KOPT-K1 (cell line): ENCODE data around the gene BBIP1.
A peak's percentile ranks its signal among the peaks of the same experiment; 100 is the strongest.

Experiments used
- H3K27ac ChIP-seq: fragments of 200-600 bp; sonication (generic); 2 replicates; pipeline ENCODE4 v1.5.1; 2016; ENCODE audit warnings: antibody characterized with exemption, mild to moderate bottlenecking, low read depth, low read length; ENCODE audit not compliant: poor library complexity, severe bottlenecking
- H3K36me3 ChIP-seq: fragments of 200-600 bp; sonication (generic); 2 replicates; pipeline ENCODE4 v1.5.1; 2017; ENCODE audit warnings: antibody characterized with exemption, mild to moderate bottlenecking, low read length, moderate library complexity; ENCODE audit not compliant: insufficient read depth
- H3K9me3 ChIP-seq: fragments of 200-600 bp; sonication (generic); 2 replicates; pipeline ENCODE4 v1.5.1; 2017; ENCODE audit warnings: antibody characterized with exemption, low read length, mild to moderate bottlenecking; ENCODE audit not compliant: insufficient read depth, poor library complexity, severe bottlenecking

Gene BBIP1

DNA sequence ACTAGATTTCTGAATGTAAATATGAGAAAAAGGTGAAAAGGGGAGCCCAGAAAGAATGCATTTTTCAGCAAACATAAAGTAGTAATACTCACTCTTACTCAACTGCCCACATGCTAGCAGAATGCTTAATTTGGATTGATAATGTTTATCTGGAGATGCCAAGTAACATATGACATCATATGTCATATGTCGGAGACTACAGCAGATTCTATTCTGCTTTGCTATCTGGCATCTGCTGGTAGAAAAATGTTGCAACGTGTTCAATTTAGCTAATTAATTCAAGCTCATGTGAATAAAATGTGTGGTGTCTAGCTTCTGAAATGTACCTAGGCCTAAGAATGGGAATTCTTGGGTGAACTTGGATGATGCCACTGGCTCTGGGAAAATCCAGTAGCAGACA lies 4.5 kb downstream of the BBIP1 start:
- H3K9me3 ChIP-seq: no peaks in the 10 kb centered on the region
- no peak overlapping the region for H3K27ac ChIP-seq
- H3K36me3 ChIP-seq: no peaks in the 10 kb centered on the region

DNA sequence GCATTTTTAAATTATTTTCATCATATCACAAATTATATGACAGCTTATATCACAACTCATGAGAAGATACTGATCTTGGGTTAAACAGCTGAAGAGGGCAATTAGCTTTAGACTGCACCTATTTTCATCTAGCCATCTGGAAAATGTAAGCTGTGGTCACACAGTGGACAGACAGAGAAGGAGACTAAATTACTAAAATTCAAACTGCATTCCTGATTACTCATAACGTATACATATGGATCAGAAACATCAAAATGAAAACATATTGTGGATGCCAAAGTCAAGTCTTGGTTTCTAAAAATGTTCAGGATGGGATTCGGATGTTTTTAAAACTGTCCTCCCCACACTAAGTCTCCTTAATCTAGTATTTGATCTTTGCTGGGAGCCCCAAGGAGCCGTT lies 6.6 kb downstream of the BBIP1 start:
- Histone ChIP-seq H3K9me3 (no peaks in the 10 kb centered on the region), H3K36me3 (no peaks in the 10 kb centered on the region), H3K27ac (no peak overlapping the region)

DNA sequence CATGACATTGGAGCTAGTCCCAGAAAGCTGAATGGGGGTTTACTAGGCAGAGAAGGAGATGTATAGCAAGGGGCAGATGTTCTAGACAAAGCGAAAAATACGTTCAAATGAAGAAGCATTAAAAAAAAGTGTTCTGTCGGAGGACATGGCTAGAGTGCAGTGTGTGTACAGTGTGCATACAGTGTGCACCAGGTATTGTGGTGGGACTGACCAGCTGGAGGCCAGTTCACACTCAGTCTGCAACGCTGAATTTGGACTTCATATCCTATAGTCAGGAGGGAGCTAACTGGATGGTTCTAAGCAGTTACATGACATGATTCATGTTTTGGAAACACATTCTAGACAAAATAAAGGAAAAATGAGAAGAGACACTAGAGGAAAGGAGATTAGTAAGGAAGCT lies 8.8 kb downstream of the BBIP1 start:
- Histone ChIP-seq H3K9me3 (no peaks in the 10 kb centered on the region), H3K36me3 (no peaks in the 10 kb centered on the region), H3K27ac (no peak overlapping the region)

DNA sequence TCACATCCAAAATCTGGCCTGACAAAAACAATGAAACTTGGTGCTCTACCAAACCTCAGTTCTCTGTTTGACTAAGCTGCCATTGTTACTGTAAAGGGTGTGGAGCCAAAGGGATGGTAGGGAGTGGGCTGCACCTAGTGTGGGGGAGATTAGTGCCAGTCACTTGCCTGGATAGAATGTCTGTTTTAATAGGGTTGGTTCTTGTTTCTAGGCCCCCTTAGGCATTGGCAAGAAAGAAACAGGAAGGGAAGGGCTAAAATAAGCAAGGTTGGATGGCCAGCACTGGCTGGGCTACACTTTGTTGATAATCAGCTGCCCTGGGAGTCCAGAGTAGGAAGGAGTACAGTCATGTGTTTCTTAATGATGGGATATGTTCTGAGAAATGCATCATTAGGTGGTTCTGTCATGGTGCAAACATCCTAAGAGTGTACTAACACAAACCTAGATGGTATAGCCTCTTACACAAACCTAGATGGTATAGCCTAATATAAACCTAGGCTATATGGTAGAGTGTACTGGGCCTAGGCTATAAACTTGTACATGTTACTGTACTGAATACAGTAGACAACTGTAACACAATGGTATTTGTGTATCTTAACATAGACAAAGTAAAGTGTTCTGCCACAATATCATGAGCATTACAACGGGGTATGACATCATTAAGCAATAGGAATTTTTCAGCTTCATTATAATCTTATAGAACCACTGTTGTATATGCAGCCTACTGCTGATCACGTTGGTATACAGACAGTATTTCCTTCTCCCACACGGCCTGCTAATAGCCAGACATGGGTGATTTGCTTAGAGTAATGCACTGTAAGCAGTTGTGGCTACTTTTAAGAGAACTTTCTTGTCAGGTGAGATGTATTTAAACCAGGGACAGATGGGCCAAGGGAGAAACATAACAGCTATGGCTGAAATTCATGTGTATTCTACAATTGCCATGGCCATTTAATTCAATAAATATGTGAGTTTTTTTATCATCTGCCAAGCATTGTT lies 15.4 kb downstream of the BBIP1 start:
- H3K36me3 ChIP-seq: peaks cover 16% of the 10 kb centered on the region
- no peak overlapping the region for H3K27ac ChIP-seq
- no peaks in the 10 kb centered on the region for H3K9me3 ChIP-seq

DNA sequence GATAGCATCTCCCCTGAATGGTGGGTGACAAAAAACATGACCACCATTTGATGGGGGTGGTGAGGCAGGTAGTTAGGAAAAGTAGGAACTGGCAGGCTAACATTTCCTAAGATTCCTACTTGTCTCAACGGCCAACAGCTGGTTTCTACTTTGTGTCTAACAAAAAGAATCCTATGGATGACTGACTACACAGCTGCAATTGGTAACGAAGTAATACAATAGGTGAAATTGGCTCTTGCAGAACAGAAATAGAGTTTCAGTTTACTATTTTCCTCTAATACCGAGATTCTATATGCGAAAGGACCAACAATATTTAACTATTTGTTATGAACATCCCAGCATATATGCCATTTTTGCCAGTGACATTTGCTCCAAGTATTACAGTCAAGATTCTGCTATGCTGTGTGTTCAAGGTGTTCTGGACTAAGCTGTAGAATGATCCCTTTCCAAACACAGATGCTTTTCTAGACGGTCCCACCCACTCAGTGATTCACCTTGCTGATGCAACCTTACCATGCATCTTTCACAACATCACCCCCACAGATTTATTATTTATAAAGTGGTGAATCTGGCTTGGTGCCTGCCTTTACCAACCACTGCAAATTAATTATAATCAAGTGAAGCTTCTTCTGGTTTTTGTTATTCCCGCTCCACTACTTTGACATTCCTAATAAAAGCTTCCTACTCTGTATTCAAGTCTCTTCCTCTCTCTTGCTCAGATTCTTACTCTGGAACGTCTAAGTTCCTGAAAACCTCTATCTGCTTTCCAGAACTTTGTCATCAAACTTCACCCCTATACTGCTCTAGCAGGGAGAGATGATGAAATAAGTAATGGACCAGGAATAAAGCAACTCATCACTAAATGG lies 16.8 kb downstream of the BBIP1 start:
- Histone ChIP-seq H3K27ac (no peak overlapping the region), H3K9me3 (no peaks in the 10 kb centered on the region), H3K36me3 (peaks cover 24% of the 10 kb centered on the region)

DNA sequence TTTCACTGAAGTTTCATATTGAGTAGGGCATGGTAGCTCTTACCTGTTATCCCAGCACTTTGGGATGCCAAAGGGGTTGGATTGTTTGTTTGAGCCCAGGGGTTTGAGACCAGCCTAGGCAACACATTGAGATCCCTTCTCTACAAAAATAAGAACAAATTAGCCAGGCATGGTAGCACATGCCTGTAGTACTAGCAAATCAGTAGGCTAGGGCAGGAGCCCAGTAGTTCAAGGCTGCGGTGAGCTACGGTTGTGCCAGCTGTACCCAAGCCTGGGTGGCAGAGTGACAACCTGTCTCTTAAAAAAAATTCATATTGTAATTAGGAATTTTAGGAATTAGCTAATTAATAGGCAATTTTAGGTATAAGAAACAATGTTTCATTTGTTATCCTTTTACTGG lies 18.0 kb downstream of the BBIP1 start:
- Histone ChIP-seq H3K9me3 (no peaks in the 10 kb centered on the region), H3K36me3 (peaks cover 33% of the 10 kb centered on the region), H3K27ac (no peak overlapping the region)

DNA sequence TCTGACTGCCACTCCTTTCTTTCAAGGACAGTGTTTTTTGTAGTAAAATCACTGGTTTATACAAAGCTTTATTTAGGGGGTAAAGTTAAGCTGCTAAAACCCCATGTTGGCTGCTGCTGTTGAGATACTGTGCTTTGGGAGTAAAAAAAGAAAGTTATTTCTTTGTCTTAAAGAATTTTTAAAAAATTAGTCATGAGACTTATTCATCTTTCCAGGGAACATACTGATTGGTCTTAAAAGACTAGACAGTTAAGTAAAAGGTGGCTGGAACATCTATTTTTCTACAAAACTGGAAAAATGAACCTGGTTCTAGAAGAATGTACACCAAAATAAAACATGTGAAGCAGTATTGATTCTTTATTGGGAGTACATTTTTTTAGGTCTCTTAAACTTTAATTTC lies 20.6 kb downstream of the BBIP1 start:
- H3K27ac ChIP-seq: no peak overlapping the region
- no peaks in the 10 kb centered on the region for H3K9me3 ChIP-seq
- peaks cover 46% of the 10 kb centered on the region for H3K36me3 ChIP-seq

DNA sequence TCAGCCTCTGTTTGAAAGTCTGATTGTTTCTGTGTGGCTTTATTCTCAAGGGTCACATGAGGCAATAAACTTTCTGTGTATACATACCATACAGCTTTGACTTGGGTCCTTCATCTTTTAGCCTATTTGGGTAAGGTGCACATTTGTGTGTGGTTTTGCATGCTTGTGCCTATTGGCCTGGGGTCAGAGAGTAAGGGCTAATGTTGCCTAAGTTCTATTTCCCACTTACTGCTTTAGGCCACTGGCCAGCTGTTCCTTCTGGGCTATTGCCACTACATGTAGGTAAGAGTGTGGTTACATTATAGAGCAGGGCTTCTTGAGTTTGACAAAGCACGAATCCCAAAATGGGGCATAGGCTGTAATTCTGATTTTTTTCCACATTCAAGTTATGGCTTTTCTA lies 21.8 kb downstream of the BBIP1 start:
- Histone ChIP-seq H3K27ac (no peak overlapping the region), H3K9me3 (no peaks in the 10 kb centered on the region), H3K36me3 (peaks cover 46% of the 10 kb centered on the region)

DNA sequence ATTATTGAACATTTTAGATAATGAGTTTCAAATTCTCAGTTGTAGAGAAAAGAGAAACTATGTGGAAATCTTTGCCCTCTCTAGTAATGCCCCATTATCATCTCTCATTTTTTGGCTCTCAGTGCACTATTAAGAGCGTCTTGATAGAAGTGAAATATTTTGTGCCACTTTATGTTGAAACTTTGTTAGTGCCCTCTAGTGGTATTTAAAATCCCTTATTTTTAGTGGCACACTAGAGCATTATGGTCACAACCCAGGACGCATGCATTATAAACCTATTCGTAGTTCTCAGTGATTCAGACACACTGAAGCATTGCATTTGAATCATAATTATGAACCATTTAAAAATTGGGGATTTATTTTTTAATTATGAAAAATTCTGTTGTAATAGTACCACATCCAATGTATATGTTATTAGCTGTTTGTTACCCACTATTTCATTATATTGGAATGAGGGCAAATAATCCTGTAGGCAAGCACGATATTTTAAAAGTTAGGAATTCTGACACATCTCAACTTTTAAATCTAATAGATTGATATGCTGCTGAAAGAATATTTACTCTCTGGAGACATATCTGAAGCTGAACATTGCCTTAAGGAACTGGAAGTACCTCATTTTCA lies 25.3 kb downstream of the BBIP1 start:
- Histone ChIP-seq H3K27ac (no peak overlapping the region), H3K9me3 (no peaks in the 10 kb centered on the region), H3K36me3 (peaks cover 48% of the 10 kb centered on the region)

DNA sequence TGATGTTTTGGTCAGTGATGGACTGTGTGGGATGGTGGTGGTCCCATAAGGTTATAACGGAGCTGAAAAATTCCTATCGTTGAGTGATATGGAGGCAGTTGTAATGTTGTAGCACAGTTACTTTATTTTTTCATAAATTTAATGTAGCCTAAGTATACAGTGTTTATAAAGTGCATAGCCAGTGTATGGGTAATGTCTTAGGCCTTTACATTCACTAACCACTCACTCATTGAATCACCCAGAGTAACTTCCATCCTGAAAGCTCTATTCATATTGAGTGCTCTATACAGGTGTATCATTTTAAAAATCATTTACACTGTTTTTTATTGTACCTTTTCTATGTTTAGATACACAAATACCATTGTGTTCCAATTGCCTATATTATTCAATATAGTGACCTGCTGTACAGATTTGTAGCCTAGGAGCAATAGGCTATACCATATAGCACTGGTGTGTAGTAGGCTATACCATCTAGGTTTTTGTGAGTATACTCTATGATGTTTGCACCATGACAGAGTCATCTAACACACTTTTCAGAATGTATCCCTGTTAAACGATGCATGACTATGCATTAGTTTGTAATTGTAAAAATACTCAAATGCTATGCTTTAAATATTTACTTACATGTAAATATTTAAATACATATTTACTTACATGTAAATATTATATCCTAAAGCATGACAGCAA lies 26.2 kb downstream of the BBIP1 start:
- H3K9me3 ChIP-seq: no peaks in the 10 kb centered on the region
- H3K27ac ChIP-seq: no peak overlapping the region
- peaks cover 44% of the 10 kb centered on the region for H3K36me3 ChIP-seq

DNA sequence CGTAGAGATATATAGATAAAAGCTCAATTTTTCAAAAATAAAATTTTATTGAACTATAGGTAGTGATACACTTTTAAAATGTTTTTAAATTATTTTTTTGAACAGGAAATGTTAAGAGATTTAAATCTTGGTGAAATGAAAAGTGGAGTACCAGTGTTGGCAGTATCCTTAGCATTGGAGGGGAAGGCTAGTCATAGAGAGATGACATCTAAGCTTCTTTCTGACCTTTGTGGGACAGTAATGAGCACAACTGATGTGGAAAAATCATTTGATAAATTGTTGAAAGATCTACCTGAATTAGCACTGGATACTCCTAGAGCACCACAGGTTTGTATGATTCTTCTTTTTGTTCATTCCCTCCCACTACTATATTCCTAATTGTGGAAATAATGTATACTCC lies 31.4 kb downstream of the BBIP1 start:
- no peaks in the 10 kb centered on the region for H3K9me3 ChIP-seq
- no peak overlapping the region for H3K27ac ChIP-seq
- peaks cover 32% of the 10 kb centered on the region for H3K36me3 ChIP-seq

DNA sequence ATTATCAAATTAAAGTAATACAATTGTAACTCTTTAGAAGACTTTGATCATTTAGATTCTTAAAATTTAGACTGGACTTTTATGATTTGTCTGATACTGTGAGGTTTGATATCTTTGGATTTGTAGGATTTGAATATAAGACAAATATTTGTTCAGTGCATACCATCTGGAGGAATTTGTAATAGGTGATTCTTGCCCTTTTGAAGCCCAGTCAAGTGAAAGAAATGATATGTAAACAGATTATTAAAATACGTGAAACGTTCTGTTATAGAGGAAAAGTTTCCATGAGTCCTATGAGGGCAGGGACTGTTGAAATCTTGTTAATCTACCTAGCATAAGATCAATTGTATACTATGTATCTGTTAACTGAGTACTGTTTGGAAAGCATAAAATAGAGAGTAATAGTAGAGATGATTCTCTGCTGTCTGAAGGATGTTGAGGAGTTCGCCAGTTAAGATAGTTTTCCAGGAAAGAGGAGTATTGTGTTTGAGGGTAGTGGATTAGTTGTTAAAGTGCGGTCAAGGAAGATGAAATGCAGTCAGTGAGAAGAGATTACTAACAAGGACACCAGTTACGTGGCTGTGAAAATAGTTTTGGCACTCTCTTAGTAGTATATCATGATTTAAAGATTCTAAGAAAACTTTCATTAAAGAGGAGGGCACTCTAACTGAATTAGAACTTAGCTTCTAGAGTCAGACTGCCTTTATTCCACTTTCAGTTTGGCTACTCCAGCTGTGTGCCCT lies 32.9 kb downstream of the BBIP1 start:
- Histone ChIP-seq H3K9me3 (no peaks in the 10 kb centered on the region), H3K36me3 (peaks cover 41% of the 10 kb centered on the region), H3K27ac (no peak overlapping the region)

DNA sequence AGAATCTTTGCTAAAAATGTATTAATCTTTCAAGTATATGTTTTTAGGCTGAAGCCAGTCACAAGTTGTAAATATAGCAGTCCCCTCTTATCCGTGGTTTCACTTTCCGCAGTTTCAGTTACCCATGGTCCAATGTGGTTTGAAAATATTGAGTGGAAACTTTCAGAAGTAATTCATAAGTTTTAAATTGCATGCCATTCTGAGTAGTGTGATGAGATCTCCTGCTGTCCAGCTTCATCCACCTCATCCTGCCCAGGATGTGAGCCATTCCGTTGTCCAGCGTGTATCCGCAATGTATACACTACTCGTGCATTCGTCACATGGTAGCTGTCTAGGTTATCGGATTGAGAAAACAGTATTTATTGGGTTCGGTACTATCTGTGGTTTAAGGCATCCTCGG lies 35.1 kb downstream of the BBIP1 start:
- Histone ChIP-seq H3K36me3 (peaks cover 30% of the 10 kb centered on the region), H3K9me3 (no peaks in the 10 kb centered on the region), H3K27ac (peak overlapping the region; percentile 26)

DNA sequence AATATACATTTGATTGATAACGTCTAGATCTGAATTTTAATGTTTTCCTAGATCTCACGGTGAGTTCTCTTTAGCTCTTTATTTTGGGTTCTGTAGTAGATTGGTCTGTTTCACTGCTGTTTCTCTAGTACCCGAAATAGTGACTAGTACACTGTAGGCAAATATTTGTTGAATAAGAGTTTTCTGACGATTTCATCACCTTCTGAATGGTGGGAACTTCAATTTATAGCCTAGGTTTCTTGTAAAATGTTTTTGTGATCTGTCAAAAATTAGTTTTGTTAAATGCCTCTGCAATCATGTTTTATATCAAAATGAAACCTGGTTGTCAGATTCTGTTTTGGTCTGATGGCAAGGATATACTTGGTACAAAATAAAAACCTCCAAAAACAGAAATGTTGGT lies 37.1 kb downstream of the BBIP1 start:
- Histone ChIP-seq H3K27ac (no peak overlapping the region), H3K36me3 (peaks cover 21% of the 10 kb centered on the region), H3K9me3 (no peaks in the 10 kb centered on the region)
